T-cell (primary cell): ENCODE data around the gene SH3GL3. TPM values are rescaled to one million over a fixed set of nuclear protein-coding genes. Genes with fewer than 3 reads are reported as not detected.

Experiments
- ATAC-seq, 4 experiments: fragments of 200-7000 bp in 3 of 4; fragments of 150-1000 bp in 1 of 4; cut with Tn5 transposase; replicated peaks in 1 of 4; 1 replicate in 3 of 4; 2 replicates in 1 of 4; pipeline ENCODE4 v1.10.0; 2021; ENCODE audit warnings: moderate library complexity in 3 of 4, mild to moderate bottlenecking in 2 of 4, moderate number of reproducible peaks in 1 of 4
- CTCF ChIA-PET, 2 donors: fragments of 300-600 bp; sonication (Branson Sonifier 250); formaldehyde crosslinking; loops; one replicate each; lab custom pipeline; 2022; ENCODE audit warnings: antibody characterized with exemption in 2 of 2; lab: Charles Lee
- POLR2A ChIA-PET, 2 donors: fragments of 300-600 bp; sonication (Branson Sonifier 250); formaldehyde crosslinking; loops; one replicate each; lab custom pipeline; 2022; ENCODE audit warnings: antibody characterized with exemption in 2 of 2; lab: Charles Lee
- DNase-seq, 35 experiments: peaks; one replicate each; pipeline versions ENCODE4 v3.0.0 to v3.0.0-alpha.2; 2013 to 2023
- H3K27ac ChIP-seq: one replicate; pipeline ENCODE4 v1.5.1; 2013; ENCODE audit warnings: low read length
- H3K27me3 ChIP-seq, 2 experiments: replicated peaks in 1 of 2; 1 replicate in 1 of 2; 2 replicates in 1 of 2; pipeline versions ENCODE4 v1.6.1 to v1.7.0; 2013; ENCODE audit warnings: low read length in 1 of 2, mixed read lengths in 1 of 2; ENCODE audit not compliant: control insufficient read depth in 2 of 2, insufficient read depth in 2 of 2; ENCODE audit errors: extremely low read depth in 1 of 2
- H3K36me3 ChIP-seq, 2 donors: 1 replicate in 1 of 2; 2 replicates in 1 of 2; pipeline versions ENCODE4 v1.6.1 to v1.7.0; 2013; ENCODE audit warnings: low read length in 1 of 2; ENCODE audit not compliant: control insufficient read depth in 2 of 2, insufficient read depth in 1 of 2; ENCODE audit errors: extremely low read depth in 1 of 2
- H3K4me1 ChIP-seq, 2 experiments: 1 replicate in 1 of 2; 2 replicates in 1 of 2; pipeline versions ENCODE4 v1.6.1 to v1.7.0; 2013; ENCODE audit warnings: low read length in 2 of 2, mixed read lengths in 1 of 2; ENCODE audit not compliant: insufficient read depth in 2 of 2, control insufficient read depth in 1 of 2; ENCODE audit errors: extremely low read depth in 1 of 2
- H3K4me3 ChIP-seq, 2 donors: 1 replicate in 1 of 2; 2 replicates in 1 of 2; pipeline versions ENCODE4 v1.5.1 to v1.7.0; 2013; ENCODE audit warnings: mild to moderate bottlenecking in 2 of 2, low read length in 1 of 2, moderate library complexity in 1 of 2; ENCODE audit not compliant: control insufficient read depth in 1 of 2; ENCODE audit errors: extremely low read depth in 1 of 2
- H3K9me3 ChIP-seq: 2 replicates; pipeline ENCODE4 v1.7.0; 2013
- H3K27ac Mint-ChIP-seq, 2 donors: one replicate each; pipeline ENCODE4 v1.8.0; 2020 to 2021; ENCODE audit warnings: mild to moderate bottlenecking in 2 of 2, mixed read lengths in 2 of 2
- H3K27me3 Mint-ChIP-seq, 2 donors: one replicate each; pipeline ENCODE4 v1.8.0; 2021 to 2022; ENCODE audit warnings: mixed read lengths in 2 of 2
- H3K36me3 Mint-ChIP-seq: one replicate; pipeline ENCODE4 v1.8.0; 2021; ENCODE audit warnings: mixed read lengths
- H3K4me1 Mint-ChIP-seq, 3 donors: one replicate each; pipeline ENCODE4 v1.8.0; 2020 to 2022; ENCODE audit warnings: mixed read lengths in 3 of 3, mild to moderate bottlenecking in 1 of 3
- H3K4me3 Mint-ChIP-seq, 3 donors: one replicate each; pipeline ENCODE4 v1.8.0; 2020 to 2022; ENCODE audit warnings: mild to moderate bottlenecking in 3 of 3, mixed read lengths in 3 of 3, moderate library complexity in 3 of 3
- H3K9me3 Mint-ChIP-seq, 3 donors: one replicate each; pipeline ENCODE4 v1.8.0; 2020 to 2022; ENCODE audit warnings: mixed read lengths in 3 of 3
- WGBS: methylation state at CpG from one replicate; pipeline ENCODE4 v1.1.5; 2013; ENCODE audit warnings: missing lambda C conversion rate; ENCODE audit not compliant: insufficient coverage; 5-methylcytosine and 5-hydroxymethylcytosine counted together
- total RNA-seq, 35 experiments: library from RNA in 6 of 35; stranded (reverse) in 6 of 35; fragments of 120-200 nt in 1 of 35; gene quantifications; one replicate each; pipeline versions ENCODE4 v1.2.1 to v1.2.4 and lab custom pipeline; 2013 to 2026

The SH3GL3 gene
- total RNA-seq, 5 donors from 2014 or later (not counting 1 experiment from before 2014, with no cell fraction given), result not detected

DNA sequence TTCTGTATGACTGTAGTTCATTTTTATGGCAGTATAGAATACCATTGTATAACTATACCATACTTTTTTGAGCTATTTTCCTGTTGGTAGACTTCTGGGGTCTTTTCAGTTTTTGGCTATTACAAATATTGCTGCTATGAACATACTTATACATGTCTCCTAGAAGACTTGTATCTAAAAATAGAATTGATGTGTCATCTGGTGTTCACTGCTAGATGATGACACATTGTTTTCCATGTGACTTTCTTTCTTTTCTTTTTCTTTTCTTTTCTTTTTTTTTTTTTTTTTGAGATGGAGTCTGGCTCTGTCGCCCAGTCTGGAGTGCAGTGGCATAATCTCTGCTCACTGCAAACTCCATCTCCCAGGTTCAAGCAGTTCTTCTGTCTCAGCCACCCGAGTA is 69.8 kb downstream of the SH3GL3 start:
- no peaks in the 10 kb centered on the region for H3K36me3 Mint-ChIP-seq
- CTCF ChIA-PET, result no interaction called here

DNA sequence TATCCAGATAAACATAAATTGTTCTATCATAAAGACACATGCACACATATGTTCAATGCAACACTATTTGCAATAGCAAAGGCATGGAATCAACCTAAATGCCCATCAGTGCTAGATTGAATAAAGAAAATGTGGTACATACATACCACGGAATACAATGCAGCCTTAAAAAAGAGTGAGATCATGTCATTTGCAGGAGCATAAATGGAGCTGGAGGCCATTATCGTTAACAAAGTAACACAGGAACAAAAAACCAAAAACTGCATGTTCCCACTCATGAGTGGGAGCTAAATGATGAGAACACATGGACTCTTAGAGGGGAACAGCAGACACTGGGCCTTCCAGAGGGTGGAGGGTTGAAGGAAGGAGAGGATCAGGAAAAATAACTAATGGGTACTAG is 79.2 kb downstream of the SH3GL3 start:
- H3K4me3 ChIP-seq, result no peak overlapping the region
- no peaks in the 10 kb centered on the region for H3K4me1 Mint-ChIP-seq

More for the DNA sequence above, 69.8 kb downstream of the SH3GL3 start:
- H3K27ac Mint-ChIP-seq, result no peak overlapping the region
- no peaks in the 10 kb centered on the region for H3K36me3 ChIP-seq
- H3K9me3 ChIP-seq, result no peaks in the 10 kb centered on the region
- peaks cover 0 to 5% of the 10 kb centered on the region in 2 experiments for H3K27me3 ChIP-seq
- H3K4me3 ChIP-seq, result no peak overlapping the region
- H3K4me1 ChIP-seq, result no peaks in the 10 kb centered on the region
- no peak for ATAC-seq
- POLR2A ChIA-PET, result no interaction called here
- H3K9me3 Mint-ChIP-seq, result peaks cover 0 to 4% (median 0%) of the 10 kb centered on the region in 3 donors
- no CpG with 5 or more reads among the region's 2 CpGs for WGBS
- DNase-seq, result no peak
- no peak overlapping the region for H3K4me3 Mint-ChIP-seq
- H3K27me3 Mint-ChIP-seq, result peaks cover 7 to 24% of the 10 kb centered on the region in 2 donors
- H3K4me1 Mint-ChIP-seq, result no peaks in the 10 kb centered on the region
- no peak overlapping the region for H3K27ac ChIP-seq

DNA sequence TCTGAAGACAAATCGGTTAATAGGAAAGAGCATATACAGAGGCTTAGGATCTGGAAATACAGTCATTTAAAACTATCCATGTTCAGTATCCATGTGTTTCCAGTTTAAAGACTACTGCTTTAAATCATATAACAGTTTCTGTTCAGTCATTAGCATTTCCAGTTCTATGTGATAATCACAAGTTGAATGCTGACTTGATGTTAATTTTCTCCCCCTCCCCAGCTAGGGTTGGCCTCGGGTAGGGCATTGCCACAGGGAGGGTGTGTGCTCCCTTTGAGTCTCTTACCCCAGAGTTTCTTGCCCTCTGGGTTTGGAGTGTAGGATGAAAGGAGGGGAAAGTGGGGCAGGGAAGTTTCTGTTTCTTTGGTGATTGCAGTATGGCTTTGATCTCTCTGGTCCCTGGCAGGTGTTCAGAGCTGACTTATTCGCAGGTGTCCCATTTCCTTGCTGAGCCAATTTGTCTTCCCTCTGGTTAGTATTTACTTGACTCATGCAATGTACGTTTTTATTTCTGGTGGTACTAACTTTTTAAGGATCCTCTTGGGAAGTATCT is 86.3 kb downstream of the SH3GL3 start:
- ChIA-PET POLR2A (no interaction called here), CTCF (no interaction called here)
- H3K36me3 ChIP-seq, result no peaks in the 10 kb centered on the region
- H3K4me3 ChIP-seq, result no peak overlapping the region
- no peaks in the 10 kb centered on the region for H3K4me1 Mint-ChIP-seq
- no peak overlapping the region for H3K27ac ChIP-seq
- no peaks in the 10 kb centered on the region for H3K4me1 ChIP-seq
- DNase-seq (no peak), ATAC-seq (no peak)
- no peak overlapping the region for H3K4me3 Mint-ChIP-seq
- no peaks in the 10 kb centered on the region for H3K27me3 Mint-ChIP-seq
- WGBS, result 0% methylated on average over 1 of the region's 4 CpGs
- no peaks in the 10 kb centered on the region for H3K36me3 Mint-ChIP-seq
- H3K9me3 Mint-ChIP-seq, result peaks cover 3 to 6% (median 4%) of the 10 kb centered on the region in 3 donors
- H3K9me3 ChIP-seq, result no peaks in the 10 kb centered on the region
- H3K27me3 ChIP-seq, result peaks cover 0 to 11% of the 10 kb centered on the region in 2 experiments
- no peak overlapping the region for H3K27ac Mint-ChIP-seq

More for the DNA sequence above, 79.2 kb downstream of the SH3GL3 start:
- no peaks in the 10 kb centered on the region for H3K36me3 Mint-ChIP-seq
- H3K4me3 Mint-ChIP-seq, result no peak overlapping the region
- peaks cover 7 to 15% of the 10 kb centered on the region in 2 donors for H3K27me3 Mint-ChIP-seq
- peaks cover 14 to 27% (median 19%) of the 10 kb centered on the region in 3 donors for H3K9me3 Mint-ChIP-seq
- H3K27ac ChIP-seq, result no peak overlapping the region
- peaks cover 0 to 13% of the 10 kb centered on the region in 2 experiments for H3K27me3 ChIP-seq
- ChIA-PET POLR2A (no interaction called here), CTCF (no interaction called here)
- no CpG with 5 or more reads among the region's 2 CpGs for WGBS
- no peaks in the 10 kb centered on the region for H3K4me1 ChIP-seq
- no peak overlapping the region for H3K27ac Mint-ChIP-seq
- ATAC-seq, result no peak
- H3K36me3 ChIP-seq, result no peaks in the 10 kb centered on the region
- no peak for DNase-seq
- H3K9me3 ChIP-seq, result peaks cover 2% of the 10 kb centered on the region

DNA sequence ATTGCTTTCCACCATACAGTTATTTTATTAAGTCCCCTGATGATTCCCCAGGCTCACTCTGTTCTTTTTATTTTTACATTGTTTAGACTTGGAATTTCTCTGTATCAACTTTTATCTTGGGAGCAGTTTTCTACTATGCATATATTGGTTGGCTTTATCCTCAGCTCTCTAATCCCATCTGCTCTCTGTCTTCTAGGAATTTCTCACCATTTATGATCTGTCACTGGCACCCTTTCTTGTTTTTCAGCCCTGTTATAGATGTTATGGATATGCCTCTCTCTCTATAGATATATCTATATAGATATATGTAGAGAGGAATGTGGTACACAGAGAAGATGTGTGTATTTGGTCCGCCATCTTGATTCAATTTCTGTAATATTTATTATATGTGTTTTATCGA is 90.5 kb downstream of the SH3GL3 start:
- no CpG with 5 or more reads among the region's 2 CpGs for WGBS

DNA sequence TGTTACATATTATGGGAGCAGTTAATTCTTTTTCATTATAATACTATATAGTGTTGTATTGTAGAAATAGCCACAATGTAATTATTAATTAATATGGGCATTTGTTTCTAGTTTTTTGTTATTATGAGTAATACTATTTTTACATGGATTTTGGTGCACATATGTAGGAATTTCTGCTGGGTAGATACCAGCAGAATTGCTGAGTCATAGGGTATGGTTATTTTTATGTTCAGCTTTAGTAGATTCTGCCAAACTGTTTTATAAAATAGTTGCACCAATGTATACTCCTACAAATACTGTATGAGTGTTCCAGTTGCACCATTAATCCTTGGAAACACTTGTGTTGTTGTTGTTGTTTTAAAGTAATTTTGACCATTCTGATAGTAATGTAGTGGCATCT is 91.5 kb downstream of the SH3GL3 start:
- ChIA-PET POLR2A (no interaction called here), CTCF (no interaction called here)
- Histone ChIP-seq H3K27me3 (no peaks in the 10 kb centered on the region), H3K4me3 (no peak overlapping the region), H3K9me3 (no peaks in the 10 kb centered on the region), H3K4me1 (no peaks in the 10 kb centered on the region), H3K36me3 (no peaks in the 10 kb centered on the region), H3K27ac (no peak overlapping the region)
- ATAC-seq, result no peak
- no peak overlapping the region for H3K27ac Mint-ChIP-seq
- H3K36me3 Mint-ChIP-seq, result no peaks in the 10 kb centered on the region
- H3K4me3 Mint-ChIP-seq, result no peak overlapping the region
- peaks cover 0 to 8% (median 7%) of the 10 kb centered on the region in 3 donors for H3K9me3 Mint-ChIP-seq
- DNase-seq, result no peak
- peaks cover 0 to 6% of the 10 kb centered on the region in 2 donors for H3K27me3 Mint-ChIP-seq
- H3K4me1 Mint-ChIP-seq, result no peaks in the 10 kb centered on the region

More for the DNA sequence above, 90.5 kb downstream of the SH3GL3 start:
- no peak for DNase-seq
- H3K36me3 Mint-ChIP-seq, result no peaks in the 10 kb centered on the region
- no peaks in the 10 kb centered on the region for H3K4me1 Mint-ChIP-seq
- H3K27ac Mint-ChIP-seq, result no peak overlapping the region
- H3K4me3 Mint-ChIP-seq, result no peak overlapping the region
- Histone ChIP-seq H3K27ac (no peak overlapping the region), H3K9me3 (no peaks in the 10 kb centered on the region), H3K4me1 (no peaks in the 10 kb centered on the region), H3K36me3 (no peaks in the 10 kb centered on the region), H3K27me3 (no peaks in the 10 kb centered on the region), H3K4me3 (no peak overlapping the region)
- H3K27me3 Mint-ChIP-seq, result no peaks in the 10 kb centered on the region
- H3K9me3 Mint-ChIP-seq, result peaks cover 0 to 2% (median 0%) of the 10 kb centered on the region in 3 donors
- ATAC-seq, result no peak
- ChIA-PET POLR2A (no interaction called here), CTCF (no interaction called here)

DNA sequence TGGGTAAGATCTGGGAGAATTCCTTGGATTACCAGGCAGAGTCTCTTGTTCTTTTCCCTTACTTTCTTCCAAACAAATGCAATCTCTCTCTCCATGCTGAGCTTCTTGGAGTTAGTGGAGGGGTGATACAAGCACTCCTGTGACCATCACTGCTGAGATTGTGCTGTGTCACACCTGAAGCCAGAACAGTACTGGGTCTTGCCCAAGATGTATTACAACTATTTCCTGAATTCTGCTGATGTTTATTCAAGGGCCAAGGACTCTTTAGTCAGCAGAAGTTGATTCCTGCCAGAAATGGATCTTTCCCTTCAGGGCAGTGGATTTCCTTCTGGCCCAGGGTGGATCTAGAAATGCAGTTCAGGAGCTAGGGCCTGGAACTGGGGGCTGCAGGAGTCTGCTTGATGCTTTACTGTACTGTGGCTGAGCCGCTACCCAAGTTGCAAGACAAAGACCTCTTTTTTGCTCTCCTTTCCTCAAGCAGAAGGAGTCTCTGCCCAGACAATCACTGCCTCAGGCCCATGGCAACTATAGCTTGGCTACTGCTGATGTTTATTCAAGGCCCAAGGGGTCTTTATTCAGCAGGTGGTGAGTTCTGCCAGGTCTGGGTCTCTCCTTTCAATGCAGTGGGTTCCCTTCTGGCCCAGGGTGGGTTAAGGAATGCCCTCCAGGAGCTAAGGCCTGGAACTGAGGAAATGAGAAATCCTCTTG is 98.8 kb downstream of the SH3GL3 start:
- Histone ChIP-seq H3K9me3 (no peaks in the 10 kb centered on the region), H3K27ac (no peak overlapping the region), H3K4me3 (no peak overlapping the region), H3K4me1 (no peaks in the 10 kb centered on the region), H3K36me3 (no peaks in the 10 kb centered on the region), H3K27me3 (no peaks in the 10 kb centered on the region)
- Mint-ChIP-seq H3K27ac (no peak overlapping the region), H3K36me3 (no peaks in the 10 kb centered on the region), H3K27me3 (peaks cover 10 to 11% of the 10 kb centered on the region in 2 donors), H3K4me1 (no peaks in the 10 kb centered on the region), H3K9me3 (peaks cover 7 to 23% (median 7%) of the 10 kb centered on the region in 3 donors), H3K4me3 (no peak overlapping the region)
- POLR2A ChIA-PET, result no interaction called here
- WGBS, result 100% methylated on average over 1 of the region's 1 CpG
- CTCF ChIA-PET, result no interaction called here
- ATAC-seq (no peak), DNase-seq (no peak)
